ENCODE data around the gene CARMIL1. TPM values are rescaled to one million over a fixed set of nuclear protein-coding genes. Genes with fewer than 3 reads are reported as not detected.

The CARMIL1 gene
- total RNA-seq, 4 donors from 2014 or later = 14.9 to 23.5 (median 20.3) TPM

DNA sequence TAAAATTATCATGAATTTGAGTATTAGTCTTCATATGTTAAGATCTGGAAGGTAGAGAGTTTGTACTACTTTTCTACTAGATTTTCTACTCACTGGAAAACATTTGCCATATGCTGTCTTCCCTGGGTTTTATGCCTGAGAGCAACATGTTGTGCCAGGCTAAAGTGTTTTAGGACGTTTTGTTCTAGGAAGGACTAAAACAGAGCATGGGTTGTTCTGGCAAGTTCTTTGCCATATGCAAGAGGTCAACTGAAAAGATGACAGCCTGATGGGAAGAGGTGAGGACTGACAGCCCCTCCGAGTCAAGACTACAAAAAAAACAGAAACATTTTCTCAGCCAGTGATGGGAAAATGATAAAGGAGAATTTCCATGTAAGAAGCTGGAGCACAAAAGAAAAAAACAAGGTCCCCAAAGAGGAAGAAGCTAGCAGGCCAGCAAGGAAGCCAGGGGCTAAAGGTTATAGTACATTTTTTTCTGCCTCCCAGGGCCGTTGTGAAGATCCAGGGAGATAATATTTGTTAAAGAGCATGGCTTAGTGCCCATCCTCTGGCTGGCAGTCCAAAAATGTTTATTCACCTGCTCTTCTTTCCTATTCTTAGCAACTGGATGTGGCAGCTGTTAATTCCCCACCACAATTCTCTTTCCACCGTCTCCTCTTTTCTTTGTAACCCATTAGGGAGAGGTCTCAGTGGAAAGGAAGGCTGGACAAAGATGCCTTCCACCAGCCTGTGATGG, 380.6 kb downstream of the CARMIL1 start:
- no peak overlapping the region for H3K4me3 ChIP-seq (ENCODE audit: low read depth, poor library complexity, severe bottlenecking)
- 21 to 33% methylated on average over 4 of the region's 4 CpGs for WGBS, 2 donors
- intact Hi-C loops (cut with DNase I; ENCODE audit: low total_unique reads) = no loop called here
- no peak for DNase-seq (ENCODE audit: low spot score in 2 of 2)
- TF ChIP-seq, protein P1, sequence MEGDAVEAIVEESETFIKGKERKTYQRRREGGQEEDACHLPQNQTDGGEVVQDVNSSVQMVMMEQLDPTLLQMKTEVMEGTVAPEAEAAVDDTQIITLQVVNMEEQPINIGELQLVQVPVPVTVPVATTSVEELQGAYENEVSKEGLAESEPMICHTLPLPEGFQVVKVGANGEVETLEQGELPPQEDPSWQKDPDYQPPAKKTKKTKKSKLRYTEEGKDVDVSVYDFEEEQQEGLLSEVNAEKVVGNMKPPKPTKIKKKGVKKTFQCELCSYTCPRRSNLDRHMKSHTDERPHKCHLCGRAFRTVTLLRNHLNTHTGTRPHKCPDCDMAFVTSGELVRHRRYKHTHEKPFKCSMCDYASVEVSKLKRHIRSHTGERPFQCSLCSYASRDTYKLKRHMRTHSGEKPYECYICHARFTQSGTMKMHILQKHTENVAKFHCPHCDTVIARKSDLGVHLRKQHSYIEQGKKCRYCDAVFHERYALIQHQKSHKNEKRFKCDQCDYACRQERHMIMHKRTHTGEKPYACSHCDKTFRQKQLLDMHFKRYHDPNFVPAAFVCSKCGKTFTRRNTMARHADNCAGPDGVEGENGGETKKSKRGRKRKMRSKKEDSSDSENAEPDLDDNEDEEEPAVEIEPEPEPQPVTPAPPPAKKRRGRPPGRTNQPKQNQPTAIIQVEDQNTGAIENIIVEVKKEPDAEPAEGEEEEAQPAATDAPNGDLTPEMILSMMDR (IDR thresholded peaks at IDR 0.05) = no peak
- no peak for TF ChIP-seq POLR2A (IDR thresholded peaks at IDR 0.05)

DNA sequence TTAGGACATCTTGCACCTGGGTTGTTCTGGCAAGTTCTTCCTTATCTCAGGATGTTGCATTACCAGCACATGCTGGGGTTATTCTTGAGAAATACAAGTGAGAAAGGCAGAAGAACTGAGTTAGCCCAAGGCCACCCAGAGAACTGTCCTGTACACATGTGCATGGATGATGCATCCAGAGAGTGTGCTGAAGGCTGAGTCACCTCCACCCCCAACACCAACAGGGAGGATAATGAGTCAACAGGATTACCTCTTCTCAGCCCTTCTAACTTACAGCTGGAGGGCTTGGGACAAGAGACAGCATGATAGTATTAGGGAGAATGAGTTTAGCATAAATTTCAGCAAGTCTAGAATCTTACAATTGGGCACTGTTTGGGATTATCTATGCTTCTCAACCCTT, 381.3 kb downstream of the CARMIL1 start:
- intact Hi-C loops (cut with DNase I; ENCODE audit: low total_unique reads) = no loop called here
- H3K4me3 ChIP-seq (ENCODE audit: low read depth, poor library complexity, severe bottlenecking) = no peak overlapping the region
- TF ChIP-seq, protein P1 (IDR thresholded peaks at IDR 0.05) = no peak
- TF ChIP-seq POLR2A (IDR thresholded peaks at IDR 0.05) = no peak
- DNase-seq (ENCODE audit: low spot score in 2 of 2) = no peak

DNA sequence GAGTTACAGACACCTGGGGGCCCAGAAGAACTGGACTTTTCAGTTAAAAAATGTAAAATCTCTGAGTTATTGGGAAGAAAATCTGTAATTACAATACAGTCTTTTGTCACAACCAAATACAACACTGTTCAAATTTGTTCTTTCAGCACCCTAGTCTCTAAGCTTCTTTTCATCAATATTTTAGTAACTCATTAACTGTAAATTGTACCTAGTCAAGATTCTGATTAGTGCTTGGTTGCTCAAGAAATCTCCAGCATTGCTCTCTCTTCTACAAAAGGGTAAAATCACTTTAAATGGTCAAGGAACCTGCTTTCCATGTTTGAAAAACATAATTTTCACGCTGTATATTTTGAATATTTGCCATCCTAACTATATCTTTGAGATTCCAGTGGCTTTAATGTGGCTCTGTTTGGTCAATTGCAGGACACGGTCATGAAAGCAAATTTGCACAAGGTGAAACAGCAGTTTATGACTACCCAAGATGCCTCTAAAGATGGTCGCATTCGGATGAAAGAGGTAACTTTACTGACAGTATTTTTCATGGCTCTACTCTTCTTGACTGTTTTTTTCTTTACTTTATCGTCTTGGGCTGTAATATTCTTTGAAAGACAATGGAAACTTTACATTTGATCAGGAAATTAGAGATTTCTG, 382.1 kb downstream of the CARMIL1 start:
- 73 to 77% methylated on average over 5 of the region's 5 CpGs for WGBS, 2 donors
- no peak for DNase-seq (ENCODE audit: low spot score in 2 of 2)
- intact Hi-C loops (cut with DNase I; ENCODE audit: low total_unique reads) = no loop called here
- no peak for TF ChIP-seq POLR2A (IDR thresholded peaks at IDR 0.05)
- TF ChIP-seq, protein P1 (IDR thresholded peaks at IDR 0.05) = no peak
- no peak overlapping the region for H3K4me3 ChIP-seq (ENCODE audit: low read depth, poor library complexity, severe bottlenecking)

DNA sequence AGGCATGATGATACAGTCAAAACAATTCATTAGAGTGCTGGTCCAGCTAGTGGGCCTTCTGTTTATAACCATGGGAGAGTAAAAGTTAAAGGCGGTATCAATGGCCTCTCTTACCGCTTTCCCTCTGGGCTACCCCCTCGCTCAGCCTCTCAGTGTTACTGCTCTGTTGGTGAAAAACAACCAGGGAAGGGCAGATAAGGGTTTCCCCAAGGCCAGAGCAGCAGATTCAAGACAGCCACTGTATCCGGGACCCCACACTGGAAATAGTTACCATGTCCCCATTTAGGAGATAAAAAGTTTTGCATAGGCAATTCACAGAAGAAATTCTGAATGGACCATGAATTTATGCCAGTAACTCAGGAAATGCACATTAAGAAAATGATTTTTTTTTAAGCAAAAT, 386.3 kb downstream of the CARMIL1 start:
- WGBS, 2 donors = 81 to 90% methylated on average over 4 of the region's 4 CpGs
- H3K4me3 ChIP-seq (ENCODE audit: low read depth, poor library complexity, severe bottlenecking) = no peak overlapping the region
- intact Hi-C loops (cut with DNase I; ENCODE audit: low total_unique reads) = loop anchor here (5.0 kb wide), 1 partner anchor 33 kb away; no protein-coding TSS in a partner anchor
- TF ChIP-seq POLR2A (IDR thresholded peaks at IDR 0.05) = no peak
- TF ChIP-seq, protein P1 (IDR thresholded peaks at IDR 0.05) = no peak
- no peak for DNase-seq (ENCODE audit: low spot score in 2 of 2)

DNA sequence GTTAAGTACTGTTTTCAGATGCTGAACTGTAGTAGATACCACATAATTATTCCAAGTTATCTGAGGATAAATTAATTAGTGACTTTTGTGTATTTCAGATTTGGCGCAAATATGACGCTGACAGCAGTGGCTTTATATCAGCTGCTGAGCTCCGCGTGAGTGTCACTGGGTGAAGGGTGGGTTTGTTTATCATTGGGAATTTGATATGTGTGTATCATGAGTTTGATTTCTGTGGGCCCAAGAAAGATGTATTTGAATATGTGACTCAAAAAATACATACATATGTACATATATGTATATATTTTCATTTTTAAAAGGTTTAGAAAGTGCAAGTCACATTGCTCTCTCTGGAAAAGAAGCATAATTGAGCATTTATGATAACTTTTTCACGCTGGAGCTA, 390.2 kb downstream of the CARMIL1 start:
- WGBS, 2 donors = 87 to 90% methylated on average over 5 of the region's 5 CpGs
- no peak overlapping the region for H3K4me3 ChIP-seq (ENCODE audit: low read depth, poor library complexity, severe bottlenecking)
- TF ChIP-seq, protein P1 (IDR thresholded peaks at IDR 0.05) = no peak
- no peak for TF ChIP-seq POLR2A (IDR thresholded peaks at IDR 0.05)
- DNase-seq (ENCODE audit: low spot score in 2 of 2) = no peak
- intact Hi-C loops (cut with DNase I; ENCODE audit: low total_unique reads) = loop anchor here (5.0 kb wide), 1 partner anchor 37 kb away; no protein-coding TSS in a partner anchor
